ENCODE measurements around the gene AHR.
"Not testable (repeated sequence)": the region's sequence is repeated elsewhere in the genome, so short reads cannot be mapped to it uniquely, and the experiment has no call there.

AHR gene

DNA sequence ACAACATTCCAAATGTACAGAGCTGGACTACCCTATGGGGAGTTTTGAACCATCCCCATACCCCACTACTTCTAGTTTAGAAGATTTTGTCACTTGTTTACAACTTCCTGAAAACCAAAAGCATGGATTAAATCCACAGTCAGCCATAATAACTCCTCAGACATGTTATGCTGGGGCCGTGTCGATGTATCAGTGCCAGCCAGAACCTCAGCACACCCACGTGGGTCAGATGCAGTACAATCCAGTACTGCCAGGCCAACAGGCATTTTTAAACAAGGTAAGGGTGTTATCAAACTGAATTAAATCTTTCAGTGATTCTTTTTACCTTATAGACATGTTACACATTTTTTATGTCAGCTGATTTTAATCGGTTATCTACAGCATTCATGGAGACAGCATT lies 41.5 kb downstream of the AHR start:
- no peak for DNase-seq (ENCODE audit: low spot score)

DNA sequence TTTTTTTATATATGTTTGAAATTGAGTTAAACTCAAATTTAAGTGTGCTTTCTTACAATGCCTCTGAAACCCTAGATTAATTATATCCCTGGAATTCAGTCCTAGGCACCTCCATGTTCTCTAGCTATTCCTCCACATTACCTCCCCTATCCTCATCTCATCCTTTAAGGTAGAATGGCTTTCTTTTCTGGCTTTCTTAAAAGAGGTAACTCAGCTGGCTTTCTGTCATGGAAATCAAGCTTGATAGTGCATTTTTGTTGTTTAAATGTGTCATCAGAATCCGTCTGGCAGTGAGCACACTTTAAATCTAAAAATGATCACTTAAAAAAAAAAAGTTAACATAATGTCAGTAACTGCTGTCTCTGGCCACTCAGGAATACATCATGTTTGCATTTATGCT lies 42.2 kb downstream of the AHR start:
- DNase-seq (ENCODE audit: low spot score): no peak

DNA sequence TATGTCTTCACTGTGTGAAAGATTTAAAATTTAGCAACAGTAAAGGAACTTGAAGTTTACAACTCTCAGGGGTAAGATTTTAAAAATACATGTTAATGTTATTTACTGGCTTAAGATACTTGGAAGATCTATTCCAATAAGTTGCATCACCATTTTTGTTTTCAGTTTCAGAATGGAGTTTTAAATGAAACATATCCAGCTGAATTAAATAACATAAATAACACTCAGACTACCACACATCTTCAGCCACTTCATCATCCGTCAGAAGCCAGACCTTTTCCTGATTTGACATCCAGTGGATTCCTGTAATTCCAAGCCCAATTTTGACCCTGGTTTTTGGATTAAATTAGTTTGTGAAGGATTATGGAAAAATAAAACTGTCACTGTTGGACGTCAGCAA lies 44.3 kb downstream of the AHR start:
- DNase-seq (ENCODE audit: low spot score): no peak

DNA sequence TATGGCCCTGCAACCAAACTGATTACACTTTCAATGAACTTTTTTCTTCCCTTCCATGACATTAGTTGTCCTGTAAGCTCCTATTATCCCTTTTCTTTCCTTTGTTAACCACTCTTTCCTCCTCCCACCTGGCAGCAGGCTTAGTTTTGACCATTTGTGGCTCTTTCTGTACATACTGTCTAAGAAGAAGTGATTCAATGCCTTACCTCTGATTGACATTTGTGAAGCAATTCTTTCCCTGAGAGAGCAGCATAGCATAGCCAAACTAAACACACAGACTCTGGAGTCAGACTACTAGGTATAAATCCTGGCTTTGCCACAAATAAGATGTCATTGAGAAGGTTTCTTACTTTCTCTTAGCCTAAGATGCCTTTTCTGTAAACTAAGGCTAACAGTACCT lies 48.9 kb downstream of the AHR start:
- no peak for DNase-seq (ENCODE audit: low spot score)

DNA sequence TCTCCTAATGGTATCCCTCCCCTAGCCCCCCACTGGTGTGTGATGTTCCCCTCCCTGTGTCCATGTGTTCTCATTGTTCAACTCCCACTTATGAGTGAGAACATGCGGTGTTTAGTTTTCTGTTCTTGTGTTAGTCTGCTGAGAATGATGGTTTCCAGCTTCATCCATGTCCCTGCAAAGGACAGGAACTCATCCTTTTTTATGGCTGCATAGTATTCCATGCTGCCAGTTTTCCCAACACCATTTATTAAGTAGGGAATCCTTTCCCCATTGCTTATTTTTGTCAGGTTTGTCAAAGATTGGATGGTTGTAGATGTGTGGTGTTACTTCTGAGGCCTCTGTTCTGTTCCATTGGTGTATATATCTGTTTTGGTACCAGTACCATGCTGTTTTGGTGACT lies 50.5 kb downstream of the AHR start:
- DNase-seq (ENCODE audit: low spot score): not testable (repeated sequence)

DNA sequence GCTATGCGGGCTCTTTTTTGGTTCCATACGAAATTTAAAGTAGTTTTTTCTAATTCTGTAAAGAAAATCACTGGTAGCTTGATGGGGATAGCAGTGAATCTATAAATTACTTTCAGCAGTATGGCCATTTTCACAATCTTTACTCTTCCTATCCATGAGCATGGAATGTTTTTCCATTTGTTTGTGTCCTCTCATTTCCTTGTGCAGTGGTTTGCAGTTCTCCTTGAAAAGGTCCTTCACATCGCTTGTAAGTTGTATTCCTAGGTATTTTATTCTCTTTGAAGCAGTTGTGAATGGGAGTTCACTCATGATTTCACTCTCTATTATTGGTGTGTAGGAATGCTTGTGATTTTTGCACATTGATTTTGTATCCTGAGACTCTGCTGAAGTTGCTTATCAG lies 51.9 kb downstream of the AHR start:
- not testable (repeated sequence) for DNase-seq (ENCODE audit: low spot score)

DNA sequence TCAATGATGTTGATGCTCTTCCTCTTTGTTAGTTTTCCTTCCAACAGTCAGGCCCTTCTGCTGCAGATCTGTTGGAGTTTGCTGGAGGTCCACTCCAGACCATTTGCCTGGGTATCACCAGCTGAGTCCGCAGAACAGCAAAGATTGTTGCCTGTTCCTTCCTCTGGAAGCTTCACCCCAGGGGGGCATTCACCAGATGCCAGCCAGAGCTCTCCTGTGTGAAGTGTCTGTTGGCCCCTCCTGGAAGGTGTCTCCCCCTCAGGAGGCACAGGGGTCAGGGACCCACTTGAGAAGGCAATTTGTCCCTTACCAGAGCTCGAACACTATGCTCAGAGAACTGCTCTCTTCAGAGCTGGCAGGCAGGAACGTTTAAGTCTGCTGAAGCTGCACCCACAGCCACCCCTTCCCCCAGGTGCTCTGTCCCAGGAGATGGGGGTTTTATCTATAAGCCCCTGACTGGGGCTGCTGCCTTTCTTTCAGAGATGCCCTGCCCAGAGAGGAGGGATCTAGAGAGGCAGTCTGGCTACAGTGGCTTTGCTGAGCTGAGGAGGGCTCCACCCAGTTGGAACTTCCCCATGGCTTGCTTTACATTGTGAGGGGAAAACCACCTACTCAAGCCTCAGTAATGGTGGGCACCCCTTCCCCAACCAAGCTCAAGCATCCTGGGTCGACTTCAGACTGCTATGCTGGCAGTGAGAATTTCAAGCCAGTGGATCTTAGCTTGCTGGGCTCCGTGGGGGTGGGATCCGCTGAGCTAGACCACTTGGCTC lies 55.4 kb downstream of the AHR start:
- DNase-seq (ENCODE audit: low spot score): not testable (repeated sequence)

DNA sequence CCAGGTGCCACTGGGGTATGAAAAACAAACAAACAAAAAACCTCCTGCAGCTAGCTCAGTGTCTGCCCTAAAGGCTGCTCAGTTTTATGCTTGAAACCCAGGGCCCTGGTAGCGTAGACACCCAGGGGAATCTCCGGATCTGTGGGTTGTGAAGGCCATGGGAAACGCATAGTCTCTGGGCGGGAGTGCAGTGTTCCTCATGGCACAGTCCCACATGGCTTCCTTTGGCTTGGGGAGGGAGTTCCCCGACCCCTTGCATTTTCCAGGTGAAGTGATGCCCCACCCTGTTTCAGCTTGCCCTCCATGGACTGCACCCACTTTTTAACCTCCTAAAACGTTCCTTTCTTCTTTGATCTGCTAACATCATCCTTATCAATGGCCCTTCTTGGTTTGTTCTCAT lies 56.0 kb downstream of the AHR start:
- DNase-seq (ENCODE audit: low spot score): no peak

DNA sequence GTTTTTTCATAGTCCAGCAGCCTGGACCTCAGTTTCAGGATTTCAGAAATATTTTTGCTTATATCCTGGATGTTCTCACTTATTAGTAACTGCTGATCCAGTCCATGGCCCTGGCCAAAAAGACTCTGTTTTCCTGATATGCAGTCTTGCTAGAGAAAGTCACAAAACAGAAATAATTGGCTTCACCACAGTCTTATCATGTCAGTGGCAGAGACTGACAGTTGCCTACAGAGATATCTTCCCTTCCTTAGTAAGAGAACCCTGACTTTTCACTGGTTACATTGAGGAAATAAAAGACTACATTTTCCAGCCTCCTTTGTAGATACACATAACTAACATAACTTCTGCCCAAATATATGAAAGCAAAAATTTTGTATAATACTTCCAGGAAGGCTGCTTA lies 56.6 kb downstream of the AHR start:
- no peak for DNase-seq (ENCODE audit: low spot score)

DNA sequence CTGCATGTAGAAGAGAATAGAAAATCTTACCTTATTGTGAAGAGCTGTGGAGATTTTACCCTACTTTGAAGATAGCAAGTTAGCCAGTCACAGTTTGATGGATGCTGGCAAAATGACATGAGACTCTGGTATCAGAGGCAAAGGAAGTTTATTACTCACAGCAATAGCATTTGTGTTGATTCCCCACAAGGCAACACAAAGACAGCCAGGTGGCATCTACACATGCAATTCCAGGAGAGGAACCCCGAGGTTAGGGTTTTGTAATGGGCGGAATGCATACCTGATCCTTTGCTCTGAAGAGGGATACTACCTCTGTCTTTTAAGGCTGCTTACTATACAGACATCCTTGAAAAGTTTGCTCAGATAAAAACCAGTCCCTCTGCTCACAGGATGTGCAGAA lies 59.5 kb downstream of the AHR start:
- DNase-seq (ENCODE audit: low spot score): no peak

DNA sequence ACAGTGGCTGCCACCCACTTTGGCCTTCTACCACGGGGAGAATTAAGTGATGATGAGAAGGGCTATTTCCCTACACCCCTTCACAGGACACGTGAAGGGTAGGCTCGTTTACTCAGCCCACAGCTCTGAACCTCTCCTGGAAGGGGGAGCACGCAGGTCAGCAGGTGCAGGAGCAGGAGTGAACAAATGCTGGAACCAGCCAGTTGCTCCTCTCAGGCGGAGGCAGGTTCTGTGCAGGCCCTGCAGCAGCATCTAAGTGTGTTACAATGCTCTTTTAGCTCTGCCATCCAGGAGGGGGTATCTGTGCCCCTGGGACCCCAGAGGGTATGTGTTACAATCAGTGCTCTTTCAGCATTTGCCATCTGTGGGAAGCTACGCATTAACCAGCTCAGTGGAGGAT lies 61.2 kb downstream of the AHR start:
- no peak for DNase-seq (ENCODE audit: low spot score)

DNA sequence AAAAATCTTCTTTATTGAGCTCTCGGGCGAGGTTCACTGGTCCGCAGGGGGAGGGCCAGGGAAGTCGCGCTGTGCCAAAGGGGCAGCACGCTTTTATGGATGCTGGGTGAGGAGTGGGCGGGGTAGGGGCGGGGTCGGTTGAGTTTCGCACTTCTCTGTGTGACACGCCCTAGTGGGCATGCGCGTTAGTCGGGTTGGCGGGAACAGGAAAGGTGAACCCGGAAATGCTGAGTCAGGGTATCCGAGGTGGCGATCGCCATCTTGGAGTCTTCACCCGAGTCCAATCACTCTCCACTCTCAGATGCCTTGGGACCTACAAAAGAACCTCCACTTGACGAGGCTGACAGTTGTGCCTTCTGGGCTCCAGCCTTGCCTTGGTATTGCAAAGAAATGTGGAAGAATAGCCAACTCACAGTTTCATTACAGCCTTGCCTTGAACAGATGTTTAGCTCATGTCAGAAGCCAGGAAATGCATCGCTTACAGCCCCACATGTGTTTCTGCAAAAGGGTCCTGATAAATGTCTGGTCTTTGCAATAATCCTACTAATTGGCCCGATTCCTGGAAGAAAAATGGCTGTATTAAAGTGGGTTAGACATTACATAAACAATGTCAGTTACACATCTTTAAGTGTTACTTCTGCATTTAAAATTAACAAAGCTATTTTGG lies 64.1 kb downstream of the AHR start:
- no peak for DNase-seq (ENCODE audit: low spot score)

DNA sequence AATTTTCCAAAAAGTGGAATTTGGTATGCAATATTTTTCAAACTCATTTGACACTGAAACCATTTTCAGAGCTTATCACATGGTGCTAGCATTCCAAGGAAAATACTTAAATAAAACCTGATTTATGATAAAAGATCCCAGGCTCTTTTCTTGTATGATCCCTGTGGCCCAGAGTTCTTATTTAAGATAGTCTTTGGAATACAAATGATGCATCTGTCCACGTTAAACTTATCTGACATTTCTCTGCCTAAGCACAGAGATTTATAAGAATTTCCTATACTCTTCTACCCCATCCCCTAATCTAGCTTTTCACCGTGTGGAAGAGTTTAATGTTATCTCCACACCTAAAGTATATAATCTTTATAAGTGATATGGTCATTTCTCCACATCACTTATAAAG lies 66.2 kb downstream of the AHR start:
- no peak for DNase-seq (ENCODE audit: low spot score)

DNA sequence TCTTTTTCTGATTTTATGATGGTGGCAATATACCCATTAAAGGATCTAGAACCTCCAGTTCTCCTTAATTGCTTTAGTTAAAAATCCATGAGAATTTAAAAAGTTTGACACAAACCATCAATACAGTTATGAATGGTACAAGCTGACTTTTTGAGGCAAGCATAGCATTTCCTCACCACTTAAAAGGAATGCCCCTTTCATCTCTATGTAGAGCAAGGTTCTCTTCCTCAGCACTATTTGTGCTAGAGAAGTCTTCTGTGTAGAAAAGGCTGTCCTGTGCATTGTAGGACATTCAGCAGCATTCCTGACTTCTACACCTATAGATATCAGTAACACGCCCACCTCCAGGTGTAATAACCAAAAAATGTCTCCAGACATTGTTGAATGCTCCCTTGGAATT lies 67.3 kb downstream of the AHR start:
- no peak for DNase-seq (ENCODE audit: low spot score)

DNA sequence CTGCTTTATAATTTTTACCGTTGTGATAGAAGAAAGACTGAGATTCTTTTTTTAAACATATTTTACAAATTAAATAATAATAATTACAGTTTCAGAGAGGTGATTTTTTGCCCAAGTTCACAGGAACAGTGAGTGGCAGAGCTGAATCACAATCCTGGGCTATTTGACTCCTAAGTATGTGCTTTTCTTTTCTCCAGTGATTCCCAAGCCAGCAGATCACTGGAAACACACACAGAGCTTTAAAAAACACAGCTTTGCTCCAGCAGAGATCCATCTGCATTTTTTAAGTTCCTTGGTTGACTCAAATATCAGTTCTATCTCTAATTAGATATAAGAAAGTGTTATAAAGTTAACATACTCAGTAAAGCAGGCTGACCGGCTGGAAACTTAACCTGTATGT lies 69.0 kb downstream of the AHR start:
- DNase-seq (ENCODE audit: low spot score): no peak

DNA sequence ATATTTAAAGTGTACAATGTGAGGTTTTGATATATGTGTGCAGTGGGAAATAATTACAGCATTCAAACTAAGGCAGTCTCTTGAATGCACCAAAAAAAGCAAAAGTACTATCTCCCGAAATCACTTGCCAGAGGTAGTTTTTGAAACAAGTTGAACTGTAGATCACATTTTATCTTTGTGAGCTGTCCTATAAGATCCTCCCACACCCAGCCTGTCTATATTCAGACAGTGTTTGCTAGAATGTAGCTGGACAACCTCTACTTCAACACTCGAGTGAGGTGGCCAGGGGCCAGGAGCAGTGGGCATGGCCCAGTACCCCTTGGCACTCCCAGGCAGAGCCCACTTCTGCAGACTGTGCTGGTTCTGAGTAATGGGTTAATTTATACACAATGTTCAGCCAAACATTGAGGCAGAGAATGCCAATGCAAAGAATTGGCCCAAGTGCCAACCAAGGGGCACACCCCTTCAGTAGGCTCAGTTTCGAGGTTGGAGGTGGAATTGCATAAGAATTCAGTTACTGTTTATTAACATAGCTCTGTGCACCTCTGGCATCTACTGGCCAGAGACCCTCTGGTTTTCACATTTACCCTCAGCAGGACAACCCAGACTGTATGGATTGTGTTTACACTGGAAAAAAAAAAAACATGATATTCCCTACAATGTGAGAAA lies 70.5 kb downstream of the AHR start:
- no peak for DNase-seq (ENCODE audit: low spot score)

DNA sequence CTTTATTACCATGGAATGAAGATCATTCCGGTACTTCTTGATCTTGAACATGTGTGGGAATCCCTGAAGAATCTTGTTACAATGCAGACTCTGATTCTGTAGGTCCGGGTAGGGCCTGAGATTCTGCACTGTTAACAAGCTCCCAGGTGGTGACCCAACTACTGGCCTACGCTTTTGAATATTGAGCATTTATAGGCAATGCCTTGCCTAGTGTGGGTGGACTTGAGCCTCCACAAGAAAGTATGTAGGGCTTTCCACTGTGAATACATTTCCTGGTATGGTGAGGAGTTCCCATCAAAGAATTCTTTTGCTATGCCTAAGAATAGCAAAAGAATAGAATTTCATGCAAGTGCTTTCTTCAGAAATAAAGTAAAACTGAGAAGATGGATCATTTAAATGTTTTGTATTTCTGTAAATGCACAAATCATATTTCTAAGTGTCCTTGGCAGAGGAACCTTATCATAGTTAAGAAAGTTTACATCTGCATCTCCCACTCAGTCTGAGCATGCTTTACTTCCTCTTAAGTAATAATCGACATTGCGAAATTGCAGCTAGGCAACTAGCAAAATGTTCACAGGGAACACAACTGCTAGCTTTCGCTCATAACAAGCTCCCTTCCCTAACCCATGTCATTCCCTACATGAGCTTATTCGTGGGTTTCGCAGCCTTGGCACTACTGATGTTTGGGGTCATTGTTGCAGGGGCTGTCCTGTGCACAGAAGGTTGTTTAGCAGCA lies 71.4 kb downstream of the AHR start:
- no peak for DNase-seq (ENCODE audit: low spot score)

DNA sequence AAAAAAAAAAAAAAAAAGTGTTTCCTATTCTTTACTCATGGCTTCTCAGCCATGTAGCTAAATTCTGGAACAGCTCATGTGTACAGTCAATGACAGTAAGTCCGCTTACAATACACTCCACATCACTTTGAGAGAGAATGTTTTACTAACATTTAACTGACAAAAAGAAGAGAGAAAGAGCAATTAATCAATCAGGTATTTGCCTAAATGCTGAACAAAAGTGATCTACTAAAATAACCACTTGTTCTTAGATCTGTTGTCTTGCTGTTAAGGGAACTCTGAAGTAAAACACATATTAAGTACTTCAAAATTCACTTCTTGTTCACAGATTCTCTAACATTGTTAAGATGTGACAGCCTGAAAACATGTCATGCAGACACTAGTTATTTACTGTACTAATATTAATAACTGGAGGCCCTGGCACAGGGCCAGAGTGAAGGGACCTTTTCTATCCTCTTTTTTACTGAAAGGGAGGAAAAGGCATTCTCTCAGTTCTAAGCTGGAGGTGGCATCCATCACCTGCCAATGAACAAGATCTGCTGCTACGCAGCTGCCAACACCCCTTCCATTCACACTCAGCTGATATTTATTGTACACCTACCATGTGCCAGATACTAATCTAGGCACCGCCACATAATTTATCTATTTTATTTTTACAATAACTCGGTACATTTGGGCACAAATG lies 72.6 kb downstream of the AHR start:
- no peak for DNase-seq (ENCODE audit: low spot score)

DNA sequence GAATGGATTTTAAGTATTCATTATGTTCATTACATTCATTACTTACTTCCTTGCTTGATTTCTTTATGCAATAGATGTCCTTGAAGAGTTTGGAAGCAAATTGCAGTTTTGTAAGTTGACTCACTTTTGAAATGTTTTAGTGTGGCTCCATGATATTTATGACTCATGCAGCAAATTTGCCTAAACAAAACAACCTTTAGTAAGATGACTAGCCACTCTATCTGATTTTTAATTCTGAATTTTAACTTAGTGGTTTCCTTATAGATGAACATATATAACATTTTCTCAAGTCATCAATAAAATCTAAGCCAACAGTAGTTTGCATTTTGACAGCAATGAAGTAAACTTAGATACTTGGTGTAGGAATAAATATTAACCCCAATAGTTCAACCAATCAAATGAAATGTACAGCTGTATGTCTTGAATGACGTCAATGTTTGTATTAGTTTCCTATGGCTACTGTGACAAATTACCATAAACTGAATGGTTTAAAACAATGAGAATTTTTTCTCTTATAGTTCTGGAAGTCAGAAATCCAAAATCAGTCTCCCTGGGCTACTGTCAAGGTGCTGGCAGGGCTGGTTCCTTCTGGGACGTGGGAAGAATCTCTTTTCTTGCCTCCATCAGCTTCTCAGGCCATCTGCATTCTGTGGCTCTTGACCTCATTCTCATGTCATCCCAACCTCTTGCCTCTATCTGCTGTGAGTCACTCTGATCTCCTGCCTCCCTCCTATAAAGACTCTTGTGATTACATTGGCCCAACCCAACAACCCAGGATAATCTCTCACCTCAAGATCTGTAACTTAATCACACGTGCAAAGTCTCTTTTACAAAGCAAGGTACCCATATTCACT lies 73.4 kb downstream of the AHR start:
- no peak for DNase-seq (ENCODE audit: low spot score)

DNA sequence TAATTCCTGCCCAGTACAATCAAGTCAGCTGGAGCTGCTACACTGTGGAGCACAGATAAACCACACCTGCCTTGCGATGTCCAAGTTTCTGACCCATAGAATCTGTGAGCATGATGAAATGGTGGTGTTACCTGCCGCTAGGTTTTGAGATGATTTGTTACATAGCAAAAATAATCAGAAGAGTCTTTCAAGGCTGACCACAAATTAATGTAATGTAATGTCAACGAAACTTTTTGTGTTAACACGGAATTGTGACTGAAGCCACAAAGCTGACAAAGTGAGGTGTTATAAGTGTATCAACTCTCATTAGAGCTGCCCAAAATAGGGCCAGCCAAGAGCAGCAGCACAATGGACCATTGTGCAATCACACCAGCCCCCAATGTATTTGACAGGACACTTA lies 75.7 kb downstream of the AHR start:
- DNase-seq (ENCODE audit: low spot score): no peak

DNA sequence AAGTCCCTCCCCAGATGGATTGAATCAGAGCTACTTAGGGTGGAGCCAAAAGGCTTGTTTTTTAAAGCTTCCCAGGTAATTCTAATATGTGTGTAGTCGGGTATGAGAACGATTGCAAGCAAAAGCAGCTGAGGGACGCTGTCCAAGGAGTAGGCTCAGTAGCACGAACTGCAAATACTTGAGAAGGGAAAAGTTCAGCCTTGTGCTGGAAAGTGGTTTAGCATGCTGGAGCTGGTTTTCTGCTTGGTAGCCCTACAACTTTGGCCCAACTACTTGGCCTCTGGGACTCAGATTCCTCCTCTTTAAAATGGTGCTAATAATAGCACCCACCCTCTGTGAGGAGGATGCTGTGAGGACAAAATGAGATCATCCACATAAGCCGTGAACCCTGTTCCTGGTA lies 76.2 kb downstream of the AHR start:
- DNase-seq (ENCODE audit: low spot score): no peak
